Measurements from ENCODE around the gene ERICH6. TPM values are rescaled to one million over a fixed set of nuclear protein-coding genes. Genes with fewer than 3 reads are reported as not detected.
A peak's percentile ranks its signal among the peaks of the same experiment; 100 is the strongest.

Gene ERICH6
- total RNA-seq, 1 donor from 2014 or later: not detected

- no peak for DNase-seq
Observed at GRCh38 chr3:150736903-150737832, 33.4 kb upstream of the ERICH6 start.

- no peak for DNase-seq
Observed at GRCh38 chr3:150736316-150736719, 32.6 kb upstream of the ERICH6 start.

- no peak for DNase-seq
Observed at GRCh38 chr3:150734795-150735119, 31.0 kb upstream of the ERICH6 start.

GRCh38 chr3:150733936-150734794 lies 30.4 kb upstream of the ERICH6 start:
- DNase-seq: no peak

GRCh38 chr3:150733373-150733935 lies 29.7 kb upstream of the ERICH6 start:
- no peak for DNase-seq

- no peak for DNase-seq
Observed at GRCh38 chr3:150729682-150730360, 26.1 kb upstream of the ERICH6 start.

- no peak for DNase-seq
Observed at GRCh38 chr3:150727653-150728502, 24.2 kb upstream of the ERICH6 start.

- no peak for DNase-seq
Observed at GRCh38 chr3:150725548-150725947, 21.8 kb upstream of the ERICH6 start.

- DNase-seq: no peak
Observed at GRCh38 chr3:150723946-150724345, 20.2 kb upstream of the ERICH6 start.

- no peak for DNase-seq
Observed at GRCh38 chr3:150722267-150722666, 18.5 kb upstream of the ERICH6 start.

- no peak for DNase-seq
Observed at GRCh38 chr3:150721285-150722130, 17.8 kb upstream of the ERICH6 start.

GRCh38 chr3:150720444-150720843 lies 16.7 kb upstream of the ERICH6 start:
- DNase-seq: no peak

GRCh38 chr3:150710097-150710496 lies 6.4 kb upstream of the ERICH6 start:
- no peak for DNase-seq

- DNase-seq: peak; percentile 44
Observed at GRCh38 chr3:150703299-150703755, 393 bp downstream of the ERICH6 start.

GRCh38 chr3:150699068-150699639 lies 4.6 kb downstream of the ERICH6 start:
- DNase-seq: no peak

- no peak for DNase-seq
Observed at GRCh38 chr3:150697646-150698045, 6.1 kb downstream of the ERICH6 start.

- no peak for DNase-seq
Observed at GRCh38 chr3:150691414-150692040, 12.2 kb downstream of the ERICH6 start.

GRCh38 chr3:150687613-150688012 lies 16.1 kb downstream of the ERICH6 start:
- no peak for DNase-seq

GRCh38 chr3:150682824-150683223 lies 20.9 kb downstream of the ERICH6 start:
- DNase-seq: no peak
